ENCODE results near the gene WNT16. TPM values are rescaled to one million over a fixed set of nuclear protein-coding genes. Genes with fewer than 3 reads are reported as not detected.
A peak's percentile ranks its signal among the peaks of the same experiment; 100 is the strongest.

WNT16 gene
- total RNA-seq, 1 donor from 2014 or later, result not detected

- H3K4me3 Mint-ChIP-seq, result peak overlapping the region; percentile 38
- H3K9me3 Mint-ChIP-seq, result no peaks in the 10 kb centered on the region
- peak overlapping the region; percentile 80 for H3K27ac Mint-ChIP-seq
- no peaks in the 10 kb centered on the region for H3K27me3 Mint-ChIP-seq (ENCODE audit: insufficient read depth)
- intact Hi-C loops (cut with micrococcal nuclease), result loop anchor here (1.0 kb wide), 2 partner anchors 127 to 158 kb away; no protein-coding TSS in a partner anchor
- DNase-seq (ENCODE audit: low spot score), result no peak
- peaks cover 76% of the 10 kb centered on the region for H3K4me1 Mint-ChIP-seq (ENCODE audit: low read depth)
- H3K36me3 Mint-ChIP-seq (ENCODE audit: low read depth), result peaks cover 66% of the 10 kb centered on the region
Measured at GRCh38 chr7:121372376-121373010, 43.7 kb downstream of the WNT16 start.

- DNase-seq (ENCODE audit: low spot score), result no peak
- intact Hi-C loops (cut with micrococcal nuclease), result no loop called here
- no peaks in the 10 kb centered on the region for H3K9me3 Mint-ChIP-seq
- H3K27ac Mint-ChIP-seq, result no peak overlapping the region
- H3K4me3 Mint-ChIP-seq, result no peak overlapping the region
- peaks cover 71% of the 10 kb centered on the region for H3K4me1 Mint-ChIP-seq (ENCODE audit: low read depth)
- peaks cover 66% of the 10 kb centered on the region for H3K36me3 Mint-ChIP-seq (ENCODE audit: low read depth)
- H3K27me3 Mint-ChIP-seq (ENCODE audit: insufficient read depth), result no peaks in the 10 kb centered on the region
Measured at GRCh38 chr7:121373177-121373576, 44.4 kb downstream of the WNT16 start.

- Mint-ChIP-seq H3K4me1 (ENCODE audit: low read depth) (peaks cover 70% of the 10 kb centered on the region), H3K36me3 (ENCODE audit: low read depth) (peaks cover 59% of the 10 kb centered on the region)
- intact Hi-C loops (cut with micrococcal nuclease), result no loop called here
Measured at GRCh38 chr7:121376979-121377378, 48.2 kb downstream of the WNT16 start.

GRCh38 chr7:121379930-121380329 is 51.1 kb downstream of the WNT16 start:
- H3K36me3 Mint-ChIP-seq (ENCODE audit: low read depth), result peaks cover 67% of the 10 kb centered on the region
- H3K9me3 Mint-ChIP-seq, result no peaks in the 10 kb centered on the region
- no peaks in the 10 kb centered on the region for H3K27me3 Mint-ChIP-seq (ENCODE audit: insufficient read depth)
- DNase-seq (ENCODE audit: low spot score), result no peak
- intact Hi-C loops (cut with micrococcal nuclease), result loop anchor here (1.0 to 2.0 kb wide), 2 partner anchors 9 to 15 kb away; no protein-coding TSS in a partner anchor
- H3K27ac Mint-ChIP-seq, result no peak overlapping the region
- no peak overlapping the region for H3K4me3 Mint-ChIP-seq
- H3K4me1 Mint-ChIP-seq (ENCODE audit: low read depth), result peaks cover 78% of the 10 kb centered on the region

More at GRCh38 chr7:121376979-121377378, 48.2 kb downstream of the WNT16 start:
- H3K27me3 Mint-ChIP-seq (ENCODE audit: insufficient read depth), result no peaks in the 10 kb centered on the region
- no peak for DNase-seq (ENCODE audit: low spot score)
- no peak overlapping the region for H3K4me3 Mint-ChIP-seq
- no peak overlapping the region for H3K27ac Mint-ChIP-seq
- H3K9me3 Mint-ChIP-seq, result no peaks in the 10 kb centered on the region

- no peak overlapping the region for H3K27ac Mint-ChIP-seq
- H3K36me3 Mint-ChIP-seq (ENCODE audit: low read depth), result peaks cover 60% of the 10 kb centered on the region
- no peaks in the 10 kb centered on the region for H3K27me3 Mint-ChIP-seq (ENCODE audit: insufficient read depth)
- intact Hi-C loops (cut with micrococcal nuclease), result no loop called here
- peaks cover 82% of the 10 kb centered on the region for H3K4me1 Mint-ChIP-seq (ENCODE audit: low read depth)
- no peaks in the 10 kb centered on the region for H3K9me3 Mint-ChIP-seq
- DNase-seq (ENCODE audit: low spot score), result no peak
- no peak overlapping the region for H3K4me3 Mint-ChIP-seq
Measured at GRCh38 chr7:121382473-121382872, 53.7 kb downstream of the WNT16 start.

GRCh38 chr7:121383235-121383910 is 54.6 kb downstream of the WNT16 start:
- peaks cover 59% of the 10 kb centered on the region for H3K36me3 Mint-ChIP-seq (ENCODE audit: low read depth)
- DNase-seq (ENCODE audit: low spot score), result no peak
- no peak overlapping the region for H3K27ac Mint-ChIP-seq
- no peak overlapping the region for H3K4me3 Mint-ChIP-seq
- intact Hi-C loops (cut with micrococcal nuclease), result no loop called here
- H3K9me3 Mint-ChIP-seq, result no peaks in the 10 kb centered on the region
- no peaks in the 10 kb centered on the region for H3K27me3 Mint-ChIP-seq (ENCODE audit: insufficient read depth)
- H3K4me1 Mint-ChIP-seq (ENCODE audit: low read depth), result peaks cover 88% of the 10 kb centered on the region

GRCh38 chr7:121384265-121384664 is 55.5 kb downstream of the WNT16 start:
- no peaks in the 10 kb centered on the region for H3K9me3 Mint-ChIP-seq
- peaks cover 95% of the 10 kb centered on the region for H3K4me1 Mint-ChIP-seq (ENCODE audit: low read depth)
- intact Hi-C loops (cut with micrococcal nuclease), result no loop called here
- no peak for DNase-seq (ENCODE audit: low spot score)
- peak overlapping the region; percentile 34 for H3K27ac Mint-ChIP-seq
- no peaks in the 10 kb centered on the region for H3K27me3 Mint-ChIP-seq (ENCODE audit: insufficient read depth)
- H3K36me3 Mint-ChIP-seq (ENCODE audit: low read depth), result peaks cover 64% of the 10 kb centered on the region
- peak overlapping the region; percentile 15 for H3K4me3 Mint-ChIP-seq

- Mint-ChIP-seq H3K27me3 (ENCODE audit: insufficient read depth) (no peaks in the 10 kb centered on the region), H3K4me3 (peak overlapping the region; percentile 50), H3K9me3 (no peaks in the 10 kb centered on the region), H3K36me3 (ENCODE audit: low read depth) (peaks cover 61% of the 10 kb centered on the region), H3K27ac (peak overlapping the region; percentile 24), H3K4me1 (ENCODE audit: low read depth) (peaks cover 95% of the 10 kb centered on the region)
- DNase-seq (ENCODE audit: low spot score), result no peak
- intact Hi-C loops (cut with micrococcal nuclease), result loop anchor here (1.0 kb wide), 1 partner anchor 10 kb away; no protein-coding TSS in a partner anchor
Measured at GRCh38 chr7:121385056-121385799, 56.4 kb downstream of the WNT16 start.

- Mint-ChIP-seq H3K27me3 (ENCODE audit: insufficient read depth) (no peaks in the 10 kb centered on the region), H3K36me3 (ENCODE audit: low read depth) (peaks cover 57% of the 10 kb centered on the region), H3K9me3 (no peaks in the 10 kb centered on the region), H3K27ac (no peak overlapping the region), H3K4me3 (peak overlapping the region; percentile 6), H3K4me1 (ENCODE audit: low read depth) (peaks cover 93% of the 10 kb centered on the region)
- DNase-seq (ENCODE audit: low spot score), result no peak
- intact Hi-C loops (cut with micrococcal nuclease), result loop anchor here (1.0 kb wide), 1 partner anchor 10 kb away; no protein-coding TSS in a partner anchor
Measured at GRCh38 chr7:121385800-121386179, 57.0 kb downstream of the WNT16 start.

- intact Hi-C loops (cut with micrococcal nuclease), result loop anchor here (1.0 kb wide), 1 partner anchor 9 kb away; no protein-coding TSS in a partner anchor
- DNase-seq (ENCODE audit: low spot score), result no peak
- Mint-ChIP-seq H3K4me1 (ENCODE audit: low read depth) (peaks cover 90% of the 10 kb centered on the region), H3K9me3 (peaks cover 9% of the 10 kb centered on the region), H3K36me3 (ENCODE audit: low read depth) (peaks cover 63% of the 10 kb centered on the region), H3K27ac (no peak overlapping the region), H3K27me3 (ENCODE audit: insufficient read depth) (no peaks in the 10 kb centered on the region), H3K4me3 (peak overlapping the region; percentile 2)
Measured at GRCh38 chr7:121388950-121389349, 60.1 kb downstream of the WNT16 start.

- DNase-seq (ENCODE audit: low spot score), result no peak
- Mint-ChIP-seq H3K27me3 (ENCODE audit: insufficient read depth) (no peaks in the 10 kb centered on the region), H3K36me3 (ENCODE audit: low read depth) (peaks cover 57% of the 10 kb centered on the region), H3K4me1 (ENCODE audit: low read depth) (peaks cover 89% of the 10 kb centered on the region), H3K4me3 (peak overlapping the region; percentile 1), H3K9me3 (peaks cover 9% of the 10 kb centered on the region), H3K27ac (peak overlapping the region; percentile 44)
- intact Hi-C loops (cut with micrococcal nuclease), result no loop called here
Measured at GRCh38 chr7:121390109-121390508, 61.3 kb downstream of the WNT16 start.

GRCh38 chr7:121390617-121391016 is 61.8 kb downstream of the WNT16 start:
- intact Hi-C loops (cut with micrococcal nuclease), result no loop called here
- Mint-ChIP-seq H3K9me3 (peaks cover 9% of the 10 kb centered on the region), H3K27ac (no peak overlapping the region)

More at GRCh38 chr7:121390617-121391016, 61.8 kb downstream of the WNT16 start:
- no peak for DNase-seq (ENCODE audit: low spot score)
- Mint-ChIP-seq H3K4me3 (peak overlapping the region; percentile 12), H3K36me3 (ENCODE audit: low read depth) (peaks cover 54% of the 10 kb centered on the region), H3K4me1 (ENCODE audit: low read depth) (peaks cover 84% of the 10 kb centered on the region), H3K27me3 (ENCODE audit: insufficient read depth) (no peaks in the 10 kb centered on the region)
